Measurements from ENCODE around the gene ARHGDIA. TPM values are rescaled to one million over a fixed set of nuclear protein-coding genes. Genes with fewer than 3 reads are reported as not detected.

ARHGDIA gene
- total RNA-seq, 1 donor from 2014 or later, result 57.5 TPM

GRCh38 chr17:81906476-81907218, 35.5 kb upstream of the ARHGDIA start:
- DNase-seq (ENCODE audit: low spot score), result no peak

GRCh38 chr17:81905993-81906392, 34.9 kb upstream of the ARHGDIA start:
- DNase-seq (ENCODE audit: low spot score), result no peak

GRCh38 chr17:81905424-81905875, 34.3 kb upstream of the ARHGDIA start:
- no peak for DNase-seq (ENCODE audit: low spot score)

GRCh38 chr17:81904600-81905423, 33.7 kb upstream of the ARHGDIA start:
- DNase-seq (ENCODE audit: low spot score), result no peak

- no peak for DNase-seq (ENCODE audit: low spot score)
These were observed 32.9 kb upstream of the ARHGDIA start for GRCh38 chr17:81903896-81904599.

- no peak for DNase-seq (ENCODE audit: low spot score)
These were observed 32.3 kb upstream of the ARHGDIA start for GRCh38 chr17:81903415-81903831.

- no peak for DNase-seq (ENCODE audit: low spot score)
These were observed 31.7 kb upstream of the ARHGDIA start for GRCh38 chr17:81902653-81903414.

- no peak for DNase-seq (ENCODE audit: low spot score)
These were observed 31.0 kb upstream of the ARHGDIA start, which contains the start of gene NPB for GRCh38 chr17:81902023-81902652. Gene NPB, plus strand, starts transcription at chr17:81902238. Its CDS starts 40 bp downstream, at chr17:81902278.

GRCh38 chr17:81901167-81902022, 30.3 kb upstream of the ARHGDIA start:
- DNase-seq (ENCODE audit: low spot score), result no peak

- no peak for DNase-seq (ENCODE audit: low spot score)
These were observed 29.2 kb upstream of the ARHGDIA start for GRCh38 chr17:81900181-81900820.

GRCh38 chr17:81899514-81900166, 28.5 kb upstream of the ARHGDIA start:
- DNase-seq (ENCODE audit: low spot score), result no peak

GRCh38 chr17:81898885-81899284, 27.7 kb upstream of the ARHGDIA start:
- no peak for DNase-seq (ENCODE audit: low spot score)

- no peak for DNase-seq (ENCODE audit: low spot score)
These were observed 27.1 kb upstream of the ARHGDIA start for GRCh38 chr17:81898029-81898866.

GRCh38 chr17:81895400-81895799, 24.3 kb upstream of the ARHGDIA start:
- no peak for DNase-seq (ENCODE audit: low spot score)

GRCh38 chr17:81891303-81891552, 20.1 kb upstream of the ARHGDIA start:
- DNase-seq (ENCODE audit: low spot score), result no peak

GRCh38 chr17:81890447-81891302, 19.5 kb upstream of the ARHGDIA start:
- DNase-seq (ENCODE audit: low spot score), result no peak

GRCh38 chr17:81889602-81890001, 18.5 kb upstream of the ARHGDIA start:
- DNase-seq (ENCODE audit: low spot score), result no peak

All from umbilical cord (tissue), 2 donors.